Dendritic cell treated with granulocyte-macrophage colony-stimulating factor and Interleukin-4, amounts not matched to agents 40 ng/mL and 50 ng/mL, for 4 days (primary cell): Measurements from ENCODE around the gene GPRIN1.

Source experiments
- H3K27ac Mint-ChIP-seq: one replicate; pipeline ENCODE4 v1.8.0; 2022; ENCODE audit warnings: mild to moderate bottlenecking, mixed read lengths
- H3K27me3 Mint-ChIP-seq: one replicate; pipeline ENCODE4 v1.8.0; 2022; ENCODE audit warnings: mild to moderate bottlenecking, mixed read lengths
- H3K36me3 Mint-ChIP-seq: one replicate; pipeline ENCODE4 v1.8.0; 2022; ENCODE audit warnings: low read depth, mixed read lengths
- H3K4me1 Mint-ChIP-seq: one replicate; pipeline ENCODE4 v1.8.0; 2022; ENCODE audit warnings: low read depth, mixed read lengths
- H3K4me3 Mint-ChIP-seq: one replicate; pipeline ENCODE4 v1.8.0; 2022; ENCODE audit warnings: mild to moderate bottlenecking, moderate library complexity, mixed read lengths
- H3K9me3 Mint-ChIP-seq: one replicate; pipeline ENCODE4 v1.8.0; 2022; ENCODE audit warnings: mixed read lengths
- intact Hi-C: fragments of 100-400 bp; cut with micrococcal nuclease; formaldehyde crosslinking; loops from one replicate; pipeline ENCODE4 v1.15.0; 2022

Gene GPRIN1

DNA sequence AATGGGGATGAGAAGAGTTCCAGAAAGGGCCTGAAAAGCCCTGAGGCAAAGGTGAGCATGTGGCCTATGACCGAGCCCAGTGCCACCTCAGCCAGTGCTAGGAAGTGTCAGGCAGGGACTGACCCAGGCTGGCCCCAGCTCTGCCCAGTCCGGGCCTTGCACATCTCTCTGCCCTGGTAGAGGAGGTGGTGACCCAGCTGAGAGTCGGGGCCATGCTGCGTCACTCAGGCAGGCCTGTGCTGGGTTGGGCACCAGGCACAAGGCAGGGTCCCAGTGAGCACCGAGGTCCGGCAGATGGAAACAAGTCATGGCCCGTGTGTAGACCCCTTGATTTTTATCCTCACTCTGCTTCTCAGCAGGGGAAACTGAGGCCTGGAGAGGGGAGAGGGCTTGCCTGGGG is 60.1 kb downstream of the GPRIN1 start:
- Mint-ChIP-seq H3K36me3 (no peaks in the 10 kb centered on the region), H3K4me1 (peaks cover 42% of the 10 kb centered on the region), H3K27ac (no peak overlapping the region), H3K27me3 (peaks cover 36% of the 10 kb centered on the region), H3K4me3 (no peak overlapping the region), H3K9me3 (no peaks in the 10 kb centered on the region)
- intact Hi-C loops, result no loop called here

- H3K4me1 Mint-ChIP-seq, result peaks cover 47% of the 10 kb centered on the region
- H3K4me3 Mint-ChIP-seq, result no peak within 1 kb of the TSS
- no peak within 1 kb of the TSS for H3K27ac Mint-ChIP-seq
- H3K27me3 Mint-ChIP-seq, result peaks cover 36% of the 10 kb centered on the region
- H3K36me3 Mint-ChIP-seq, result no peaks in the 10 kb centered on the region
- H3K9me3 Mint-ChIP-seq, result no peaks in the 10 kb centered on the region
- intact Hi-C loops, result no loop called here
These were observed 61.0 kb downstream of the GPRIN1 start, which contains the start of gene CDHR2 for GRCh38 chr5:176548967-176549444. Gene CDHR2, plus strand, starts transcription at chr5:176549342. Its CDS starts 16,011 bp downstream, at chr5:176565353.

DNA sequence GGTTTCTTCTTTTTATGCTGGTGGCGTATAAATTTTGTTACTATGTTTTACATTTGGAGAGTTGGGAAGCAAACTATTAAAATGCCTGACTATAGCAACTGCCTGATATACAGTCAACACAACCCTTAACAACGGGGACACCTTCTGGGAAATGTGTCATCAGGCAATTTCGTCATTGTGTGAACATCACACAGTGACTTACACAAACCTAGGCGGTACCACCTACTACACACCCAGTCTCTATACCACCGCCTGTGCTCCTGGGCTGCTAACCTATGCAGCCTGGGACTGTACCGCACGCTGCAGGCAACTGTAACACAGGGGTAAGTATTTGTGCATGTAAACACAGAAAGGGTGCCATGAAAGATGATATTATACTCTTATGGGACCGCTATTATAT is 62.2 kb downstream of the GPRIN1 start:
- Mint-ChIP-seq H3K27ac (no peak overlapping the region), H3K4me1 (peaks cover 42% of the 10 kb centered on the region), H3K36me3 (no peaks in the 10 kb centered on the region), H3K9me3 (no peaks in the 10 kb centered on the region), H3K27me3 (peaks cover 25% of the 10 kb centered on the region), H3K4me3 (no peak overlapping the region)
- intact Hi-C loops, result no loop called here
